Stimulated activated CD8-positive, alpha-beta memory T cell treated with anti-CD3 and anti-CD28 coated beads, Interleukin-12 subunit alpha, Interleukin-12 subunit beta, amount 100 ng/mL, for 24 hours (primary cell): ENCODE results near the gene SMIM35.

Experiments used
- DNase-seq: peaks from one replicate; pipeline ENCODE4 v3.0.0-alpha.2; 2020; ENCODE audit errors: extremely low read depth

SMIM35 gene

DNA sequence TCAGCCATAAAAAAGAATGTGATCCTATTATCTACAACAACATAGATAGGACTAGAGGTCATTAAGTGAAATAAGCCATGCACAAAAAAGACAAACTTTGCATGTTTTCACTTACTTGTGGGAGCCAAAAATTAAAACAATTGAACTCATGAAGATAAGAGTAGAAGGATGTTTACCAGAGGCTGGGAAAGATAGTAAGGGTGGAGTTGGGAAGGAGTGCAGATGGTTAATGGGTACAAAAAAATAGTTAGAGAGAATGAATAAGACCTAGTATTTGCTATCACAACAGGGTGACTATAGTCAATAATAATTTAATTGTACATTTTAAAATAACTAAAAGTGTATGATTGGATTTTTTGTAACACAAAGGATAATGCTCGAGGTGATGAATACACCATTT, 127.8 kb downstream of the SMIM35 start:
- DNase-seq, result no peak
